HG02678 (cell line): Measurements from ENCODE around the gene OPN1SW.

Experiments used
- ATAC-seq: cut with Tn5 transposase; IDR thresholded peaks from one replicate; pipeline ENCODE4 v1.9.1; 2021; ENCODE audit warnings: mild to moderate bottlenecking, moderate library complexity; ENCODE audit not compliant: unreplicated experiment

OPN1SW gene

DNA sequence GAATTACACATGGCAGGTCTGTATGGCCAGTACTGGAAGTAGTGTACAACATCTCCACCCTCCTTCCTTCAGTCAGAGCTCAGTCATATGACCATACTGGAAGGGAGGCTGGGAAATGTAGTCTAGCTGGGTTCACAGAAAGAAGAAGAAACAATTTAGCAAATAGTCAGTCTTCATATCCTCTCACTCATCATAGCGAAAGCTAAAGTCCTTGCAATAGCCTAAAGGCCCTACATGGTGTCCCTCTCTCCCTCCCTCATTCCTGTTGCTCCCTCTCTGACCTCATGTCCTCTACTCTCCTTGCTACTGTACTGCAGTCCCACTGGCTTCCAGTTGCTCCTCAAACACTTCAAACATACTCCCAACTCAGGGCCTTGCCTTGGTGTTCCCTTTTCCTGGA is 40.7 kb downstream of the OPN1SW start:
- ATAC-seq, result no peak

DNA sequence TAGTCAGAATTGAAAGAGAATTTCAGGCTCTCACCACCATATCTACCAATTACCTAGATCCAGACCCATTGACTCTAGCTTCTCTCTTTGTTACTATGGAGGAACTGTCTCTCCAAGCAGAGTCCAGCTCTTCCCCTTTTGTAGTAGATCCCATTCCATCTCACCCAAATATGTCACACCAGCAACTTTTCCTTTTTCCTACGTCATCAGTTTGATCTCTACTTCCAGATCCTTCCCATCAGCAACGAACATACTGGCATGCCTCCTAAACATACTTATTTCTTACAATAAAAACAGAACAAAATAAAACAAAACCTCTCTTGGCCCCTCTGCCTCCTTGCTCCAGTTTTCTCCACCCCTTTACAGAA is 42.3 kb downstream of the OPN1SW start:
- ATAC-seq, result no peak

DNA sequence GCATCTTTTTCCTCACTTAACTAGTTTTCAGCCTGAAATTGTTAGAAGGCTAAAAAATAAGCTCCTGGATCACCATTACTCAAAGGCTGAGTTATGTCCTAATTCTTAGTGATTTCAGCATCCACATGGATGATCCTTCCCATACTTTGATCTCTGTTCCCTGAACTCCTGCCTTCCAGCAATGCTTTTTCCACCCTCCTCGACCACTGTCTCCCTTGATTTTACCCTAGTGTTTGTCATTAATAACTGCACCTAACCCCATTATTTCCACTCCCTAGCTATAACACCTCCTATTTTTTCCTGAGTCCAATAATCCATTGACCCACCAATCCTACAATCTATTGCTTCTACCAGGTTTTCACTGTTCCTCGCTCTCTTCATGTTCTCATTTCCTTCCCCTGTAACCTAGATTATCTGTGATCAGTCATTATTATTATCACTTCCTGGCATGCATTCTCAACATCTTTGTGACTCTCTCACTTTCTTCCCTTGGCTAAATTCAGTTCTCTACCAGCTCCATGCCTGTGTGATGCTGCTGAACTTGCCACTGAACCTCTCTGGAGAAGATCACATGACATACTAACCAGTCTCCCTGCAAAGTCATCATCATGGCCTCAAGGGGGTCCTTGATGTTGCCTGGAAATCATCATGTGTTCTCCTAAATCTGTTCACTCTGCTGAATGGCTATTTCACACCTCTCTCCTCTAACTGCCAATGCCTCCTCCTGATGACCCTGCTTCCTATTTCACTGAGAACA is 42.9 kb downstream of the OPN1SW start:
- no peak for ATAC-seq

DNA sequence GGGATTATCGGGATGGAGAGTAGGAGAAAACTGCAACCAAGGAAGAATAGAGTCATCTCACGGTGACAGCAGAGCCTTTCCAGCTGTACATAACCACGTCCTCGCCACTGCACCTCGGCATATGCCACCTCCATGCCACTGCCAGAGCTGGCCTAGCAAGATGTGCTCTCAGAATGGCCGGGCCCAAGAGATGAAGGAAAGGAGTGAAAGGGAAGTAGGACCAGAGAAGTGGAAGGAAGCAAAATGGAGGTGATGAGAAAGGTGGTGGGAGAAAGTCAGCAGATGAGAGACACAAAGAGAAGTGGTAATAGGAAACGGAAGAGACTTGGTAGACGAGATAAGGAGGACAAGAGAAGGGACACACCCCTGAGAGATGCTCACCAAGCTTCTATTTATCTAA is 44.4 kb downstream of the OPN1SW start:
- no peak for ATAC-seq

DNA sequence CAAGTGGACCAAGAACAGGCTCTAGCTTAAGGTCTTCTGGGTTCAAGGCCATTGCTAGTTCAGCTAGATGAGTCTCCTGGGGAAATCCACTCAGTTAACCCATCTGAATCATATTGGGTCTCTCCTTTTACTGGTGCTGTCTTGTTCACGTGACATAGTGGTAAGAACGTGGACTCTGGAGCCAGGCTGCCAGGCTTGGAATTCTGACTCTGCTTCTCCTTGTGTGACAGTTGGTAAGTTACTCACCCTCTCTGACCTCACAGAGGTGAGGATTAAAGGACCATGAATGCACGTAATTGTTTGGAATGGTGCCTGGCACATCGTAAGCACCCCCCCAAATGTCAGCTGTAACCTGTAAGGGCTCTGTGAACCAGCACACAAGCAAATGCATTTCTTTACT is 46.1 kb downstream of the OPN1SW start:
- no peak for ATAC-seq

DNA sequence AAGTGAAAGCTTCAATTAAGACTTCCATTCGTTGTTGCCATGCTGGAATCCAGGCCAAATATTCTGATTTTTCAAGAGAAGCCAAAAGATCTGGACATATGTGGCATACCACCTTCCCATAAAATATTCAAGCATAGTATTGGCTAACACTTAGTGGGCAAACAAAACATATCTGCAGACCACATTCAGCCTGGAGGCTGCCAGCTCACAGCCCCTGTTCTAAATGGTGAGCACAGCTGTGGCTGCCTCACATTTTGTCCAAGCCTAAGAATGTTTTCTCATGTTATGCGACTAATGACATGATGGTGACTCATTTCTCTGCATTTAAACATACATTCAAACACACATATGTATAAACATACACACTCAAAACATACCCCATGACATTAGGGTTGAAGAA is 47.0 kb downstream of the OPN1SW start:
- no peak for ATAC-seq

DNA sequence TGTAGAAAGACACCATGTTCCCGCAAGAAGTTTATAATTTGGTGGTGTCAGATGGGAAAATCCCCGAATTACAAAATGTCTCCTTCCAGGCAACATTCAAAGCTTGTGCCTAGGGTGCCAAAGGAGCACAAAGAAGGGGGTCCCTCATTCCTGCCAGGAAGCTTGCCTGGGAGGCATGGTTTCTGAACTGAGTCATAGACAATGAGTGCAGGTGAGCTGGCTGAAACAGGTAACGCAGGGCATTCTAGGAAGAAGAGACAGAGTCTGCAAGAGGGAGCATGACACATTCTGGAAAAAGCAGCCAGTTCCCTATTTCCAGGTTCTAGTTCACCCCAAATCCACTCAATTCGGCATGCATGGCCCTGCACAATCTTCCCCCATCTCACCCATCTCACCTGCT is 48.4 kb downstream of the OPN1SW start:
- no peak for ATAC-seq

DNA sequence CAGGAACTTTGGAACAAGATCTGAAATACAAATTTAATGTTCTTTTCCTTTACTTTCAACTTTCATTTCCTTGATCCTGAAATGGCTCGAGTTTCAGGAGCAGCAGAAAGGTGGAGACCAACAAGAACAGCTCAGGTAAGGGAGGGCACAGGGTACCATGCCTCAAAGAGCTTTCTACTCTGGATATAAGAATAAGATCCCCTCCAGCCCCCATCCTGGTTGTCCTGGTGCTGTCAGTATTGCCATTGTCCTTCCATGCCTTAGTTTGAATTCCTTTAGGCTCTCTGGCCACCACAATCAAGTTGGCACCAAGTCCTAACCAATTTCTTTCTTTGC is 48.9 kb downstream of the OPN1SW start:
- no peak for ATAC-seq

DNA sequence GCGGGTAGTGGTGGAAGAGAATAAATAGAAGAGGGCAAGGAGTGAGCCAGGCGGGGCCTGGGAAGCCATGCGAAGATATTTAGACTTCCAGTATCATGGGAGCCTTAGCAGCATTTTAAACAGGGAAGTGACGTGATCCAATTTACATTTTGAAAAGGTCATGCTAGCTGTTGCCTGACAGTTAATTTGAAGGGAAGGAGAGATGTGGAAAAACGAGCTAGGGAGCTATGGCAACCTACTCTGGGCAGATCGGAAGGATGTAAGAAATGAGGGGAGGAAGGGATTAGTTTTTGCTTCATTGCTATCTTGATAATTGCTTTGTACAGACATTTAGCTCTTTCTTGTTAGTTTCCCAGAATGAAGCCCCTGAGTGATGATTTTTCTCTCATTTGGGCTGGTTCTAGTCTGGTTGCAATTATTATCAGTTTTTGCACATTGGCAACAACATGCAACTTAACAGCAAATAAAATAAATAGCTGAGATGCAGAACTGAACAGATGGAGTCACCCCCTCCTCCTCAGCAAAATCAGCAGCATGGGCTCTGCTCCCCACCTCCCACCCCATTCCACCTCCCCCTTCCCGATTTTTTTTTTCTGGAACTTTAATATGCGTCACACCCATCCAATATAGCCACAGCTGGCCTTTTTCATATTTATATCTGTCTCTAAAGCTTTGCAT is 49.4 kb downstream of the OPN1SW start:
- no peak for ATAC-seq

DNA sequence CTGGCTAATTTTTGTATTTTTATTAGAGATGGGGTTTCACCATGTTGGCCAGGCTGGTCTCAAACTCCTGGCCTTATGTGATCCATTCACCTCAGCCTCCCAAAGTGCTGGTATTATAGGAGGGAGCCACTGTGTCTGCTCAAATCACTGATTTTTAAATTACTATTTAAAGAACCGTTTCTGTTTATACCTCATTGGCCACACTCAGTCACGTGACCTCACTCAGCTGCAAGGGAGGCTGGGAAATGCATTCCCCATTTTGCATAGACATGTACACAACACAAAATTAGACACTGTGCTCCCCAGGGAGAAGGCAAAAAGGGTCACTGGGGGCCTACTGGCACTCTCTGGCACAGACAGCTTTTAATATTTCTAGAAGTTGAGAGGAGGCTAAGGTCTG is 50.1 kb downstream of the OPN1SW start:
- ATAC-seq, result no peak

DNA sequence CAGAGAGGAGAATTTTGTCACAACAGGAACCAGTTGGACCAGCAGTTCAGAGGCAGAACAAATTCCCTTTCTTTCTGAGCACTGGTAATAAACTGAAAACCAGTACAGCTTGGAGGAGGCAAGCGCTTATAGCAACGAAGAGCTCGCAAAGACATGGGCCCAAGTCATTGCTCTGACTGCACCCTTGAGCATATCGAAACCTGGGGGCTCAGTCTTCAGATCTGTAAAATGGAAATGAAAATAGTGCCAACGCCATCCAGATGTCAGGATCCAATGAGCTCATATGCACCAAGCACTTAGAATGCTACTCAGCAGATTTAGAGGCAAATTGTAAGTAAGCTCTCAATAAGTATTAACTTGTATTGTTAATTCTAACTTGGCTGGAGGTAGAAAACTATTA is 50.9 kb downstream of the OPN1SW start:
- no peak for ATAC-seq
